GM19043 (cell line): ENCODE results near the gene ASS1.

Source experiments
- ATAC-seq: cut with Tn5 transposase; IDR thresholded peaks from one replicate; pipeline ENCODE4 v1.9.1; 2021; ENCODE audit warnings: low read depth; ENCODE audit not compliant: unreplicated experiment

The ASS1 gene

DNA sequence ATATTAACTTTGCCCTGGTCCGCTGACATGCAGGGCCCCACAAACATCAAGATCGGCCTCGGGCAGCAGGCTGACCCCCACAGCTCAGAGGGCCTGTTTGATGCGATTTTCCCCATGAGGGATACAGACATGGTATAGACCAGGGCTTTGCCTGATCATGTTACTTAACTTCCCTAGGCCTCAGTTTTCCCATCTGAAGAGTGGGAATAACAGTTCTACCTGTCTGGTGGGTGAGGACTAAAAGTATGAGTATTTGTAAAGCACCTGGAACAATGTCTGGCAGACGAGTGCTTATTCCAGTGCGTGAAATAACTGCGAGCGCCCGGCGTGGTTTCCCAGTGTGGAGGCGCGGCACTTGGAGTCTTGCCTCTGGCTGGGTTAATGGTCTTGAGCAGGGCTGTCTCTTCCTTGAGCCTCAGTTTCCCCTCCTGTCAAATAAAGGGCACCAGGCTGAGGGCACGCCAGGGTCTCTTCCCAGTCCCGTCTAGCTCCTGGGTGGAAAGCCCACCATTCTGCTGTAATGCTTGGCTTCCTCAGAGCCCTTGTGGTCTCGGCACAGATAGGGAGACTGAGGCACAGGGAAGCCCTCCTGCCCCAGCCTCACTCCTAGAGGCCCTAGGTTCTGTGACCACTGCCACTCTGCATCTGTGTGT, 47.2 kb downstream of the ASS1 start:
- ATAC-seq: no peak

DNA sequence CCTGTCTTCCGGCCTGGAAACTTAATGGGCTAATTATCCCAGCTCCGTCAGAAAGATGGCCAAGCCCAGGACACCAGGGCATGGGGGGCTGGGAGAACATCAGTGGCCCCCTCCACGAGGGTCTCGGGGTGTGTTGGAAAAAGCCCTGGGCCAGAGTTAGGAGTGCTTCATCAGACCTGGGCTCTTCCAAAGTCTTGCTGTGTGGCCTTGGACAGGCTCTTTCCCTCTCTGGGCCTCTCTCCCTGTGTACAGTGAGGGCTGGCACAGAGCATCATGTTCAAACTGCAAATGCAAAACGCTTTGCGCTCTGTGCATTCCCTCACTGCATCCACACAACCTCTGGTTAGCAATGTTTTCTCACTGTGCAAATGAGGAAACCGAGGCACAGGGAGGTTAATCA, 48.3 kb downstream of the ASS1 start:
- ATAC-seq: no peak

DNA sequence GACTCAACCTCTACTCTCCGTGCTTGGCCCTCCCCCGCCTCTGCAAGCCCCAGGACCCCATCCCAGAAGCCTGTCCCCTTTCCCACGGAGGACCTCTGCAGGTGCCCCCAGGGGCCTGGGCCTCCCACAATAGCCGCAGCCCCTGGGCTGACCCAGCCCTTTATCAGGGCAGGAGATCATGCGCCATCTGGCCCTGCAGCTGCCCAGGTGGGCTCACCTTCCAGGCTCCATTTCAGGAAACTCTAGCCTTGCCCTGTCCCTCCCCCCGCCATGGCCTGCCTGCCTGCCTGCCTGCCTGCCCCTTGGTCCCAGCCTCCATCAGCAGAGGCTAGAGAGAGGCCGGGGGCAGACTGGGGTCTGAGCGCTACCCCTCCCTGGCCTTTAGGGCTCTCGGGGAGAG, 48.7 kb downstream of the ASS1 start:
- no peak for ATAC-seq

DNA sequence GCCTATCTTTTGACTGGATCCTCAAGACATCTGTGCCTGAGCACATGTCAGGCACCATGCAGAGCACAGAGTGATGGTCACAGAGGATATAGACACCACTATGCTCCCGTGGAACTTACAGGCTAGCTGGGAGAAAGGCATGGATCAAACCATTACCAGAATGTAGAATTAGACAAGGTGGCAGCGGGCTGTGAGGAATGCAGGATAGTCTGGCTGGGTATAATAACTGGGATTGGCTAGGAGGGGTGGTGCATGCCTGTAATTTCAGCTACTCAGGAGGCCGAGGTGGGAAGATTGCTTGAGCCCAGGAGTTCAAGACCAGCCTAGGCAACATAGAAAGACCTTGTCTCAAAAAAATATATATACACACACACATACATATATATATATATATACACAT, 50.3 kb downstream of the ASS1 start:
- ATAC-seq: no peak

DNA sequence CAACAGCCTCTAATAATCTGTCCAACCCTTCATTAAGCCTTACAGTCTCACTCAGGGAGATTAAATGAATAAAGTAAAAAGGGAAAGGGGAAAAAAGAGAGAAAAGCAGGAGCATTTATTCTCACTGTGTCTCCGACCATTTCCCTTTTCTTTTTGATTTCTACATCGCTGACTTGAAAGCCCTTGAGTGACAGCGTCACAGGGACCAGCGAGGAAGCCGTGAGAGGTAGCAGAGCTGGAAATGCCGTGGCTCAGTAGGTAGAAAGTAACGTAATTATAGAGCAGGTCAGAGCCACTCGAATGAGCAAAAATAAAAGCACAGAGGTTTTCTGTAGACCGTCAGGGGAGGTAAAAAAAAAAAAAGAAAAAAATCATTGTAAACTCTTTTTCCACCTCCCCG, 52.4 kb downstream of the ASS1 start:
- ATAC-seq: no peak

DNA sequence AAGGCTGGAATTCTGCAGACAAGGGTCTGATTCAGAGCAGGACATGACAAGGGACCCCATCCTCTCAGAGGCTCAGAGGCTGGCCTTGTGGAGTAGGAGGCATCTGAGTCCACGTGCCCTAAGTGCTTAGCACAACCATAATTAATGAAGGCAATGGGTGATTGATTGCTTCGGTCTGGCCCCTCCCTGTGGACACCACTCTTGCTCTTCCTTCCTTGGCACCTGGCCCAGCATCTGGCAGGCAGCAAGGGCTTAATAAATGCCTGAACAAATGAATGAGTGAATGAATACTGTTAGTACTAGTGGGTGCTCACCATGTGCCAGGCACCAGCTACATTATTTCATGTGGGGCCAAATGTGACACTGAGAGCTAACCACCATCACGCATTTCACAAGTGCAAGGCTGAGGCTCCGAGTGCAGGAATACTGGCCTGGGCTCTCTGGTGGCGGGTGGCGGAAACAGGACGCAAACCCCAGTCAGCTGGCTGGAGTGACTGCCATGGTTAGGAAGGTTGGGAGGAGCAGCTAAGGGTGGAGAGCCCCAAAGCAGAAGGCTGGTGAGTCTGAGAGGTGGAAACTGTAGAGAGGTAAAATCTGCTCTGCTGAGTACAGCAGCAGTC, 53.6 kb downstream of the ASS1 start:
- no peak for ATAC-seq

DNA sequence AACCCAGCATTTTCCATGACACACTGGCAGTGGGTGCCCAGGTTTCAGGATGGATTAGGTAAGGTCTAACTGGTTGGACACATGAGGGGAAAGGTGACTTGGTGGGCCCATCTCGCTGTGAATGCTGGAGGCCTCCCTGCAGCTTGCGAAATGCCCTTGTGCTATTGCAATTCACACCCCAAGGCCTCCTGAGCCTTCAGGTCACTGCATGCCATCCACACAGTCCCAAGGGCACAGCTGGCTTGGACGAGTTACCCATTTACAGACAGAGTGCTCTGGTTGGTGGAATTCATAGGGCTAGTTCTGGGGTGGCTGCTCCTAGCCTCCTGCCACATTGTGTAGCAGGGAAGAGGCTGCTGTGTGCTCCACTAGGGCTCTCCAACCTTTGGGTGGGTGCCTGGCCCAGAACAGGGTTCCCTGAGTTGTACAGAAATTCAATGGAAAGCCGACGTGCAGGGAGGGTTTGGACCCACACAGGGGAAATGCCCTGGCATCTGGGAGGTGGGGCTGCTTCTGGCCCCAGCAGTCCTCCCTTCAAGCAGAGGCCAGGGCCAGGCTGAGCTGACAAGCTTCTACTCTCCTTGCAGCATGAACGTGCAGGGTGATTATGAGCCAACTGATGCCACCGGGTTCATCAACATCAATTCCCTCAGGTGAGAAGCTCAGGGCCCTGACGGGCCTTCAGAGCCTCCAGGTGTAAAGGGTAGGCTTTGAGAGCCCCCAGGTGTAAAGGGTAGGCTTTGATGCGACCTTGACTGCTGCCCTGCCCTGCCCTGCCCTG, 54.3 kb downstream of the ASS1 start:
- ATAC-seq: no peak

DNA sequence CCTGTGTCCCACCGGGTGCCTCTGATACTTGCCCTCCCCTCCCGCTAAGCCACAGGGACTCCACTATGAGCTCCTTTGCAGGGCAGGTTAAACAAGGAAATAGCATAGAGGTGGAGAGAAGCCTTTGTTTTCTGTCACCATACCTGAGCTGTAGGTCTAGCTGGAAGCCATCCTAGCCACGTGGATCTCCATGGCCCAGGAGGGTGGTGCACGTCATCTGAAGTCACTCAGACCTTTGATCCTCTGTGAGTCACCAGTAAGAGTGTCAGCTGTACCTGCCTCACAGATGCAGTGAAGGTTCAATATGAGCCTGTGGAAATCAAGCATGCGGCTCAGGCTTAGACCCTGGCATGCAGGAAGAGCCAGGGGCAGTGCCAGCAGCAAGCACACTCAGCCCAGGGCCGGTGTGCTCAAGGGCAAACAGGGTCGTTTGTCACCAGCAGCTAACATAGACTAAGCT, 55.1 kb downstream of the ASS1 start:
- ATAC-seq: no peak

DNA sequence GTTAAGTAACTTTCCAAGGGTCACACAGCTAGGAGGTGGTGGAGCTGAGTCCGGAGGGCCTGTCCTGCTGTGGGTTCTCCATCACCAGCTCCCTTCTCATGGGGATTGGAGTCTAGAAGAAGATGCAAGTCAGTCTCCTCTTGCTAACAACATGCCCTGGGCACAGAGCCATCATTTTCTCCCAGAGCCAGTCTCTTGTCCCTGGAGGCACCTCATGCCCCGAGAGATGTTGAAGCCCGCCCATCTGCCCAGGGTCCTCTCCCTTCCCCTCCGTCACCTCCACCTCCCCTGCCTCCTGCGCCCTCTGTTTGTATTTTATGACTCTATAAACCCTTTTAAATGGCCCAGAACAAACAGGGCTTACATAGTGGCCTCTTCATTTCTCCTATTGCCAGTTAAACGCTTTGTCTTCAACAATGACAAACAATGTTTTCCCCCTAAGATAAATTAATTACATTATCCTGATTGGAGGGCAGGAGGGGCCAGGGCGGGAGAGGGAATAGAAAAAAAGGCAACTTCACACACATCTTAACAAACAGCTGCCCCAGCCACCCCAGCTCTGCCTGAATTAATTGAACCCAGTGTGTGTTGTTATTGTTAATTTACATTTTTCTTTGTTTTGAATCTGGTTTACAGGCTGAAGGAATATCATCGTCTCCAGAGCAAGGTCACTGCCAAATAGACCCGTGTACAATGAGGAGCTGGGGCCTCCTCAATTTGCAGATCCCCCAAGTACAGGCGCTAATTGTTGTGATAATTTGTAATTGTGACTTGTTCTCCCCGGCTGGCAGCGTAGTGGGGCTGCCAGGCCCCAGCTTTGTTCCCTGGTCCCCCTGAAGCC, 55.8 kb downstream of the ASS1 start:
- ATAC-seq: no peak

DNA sequence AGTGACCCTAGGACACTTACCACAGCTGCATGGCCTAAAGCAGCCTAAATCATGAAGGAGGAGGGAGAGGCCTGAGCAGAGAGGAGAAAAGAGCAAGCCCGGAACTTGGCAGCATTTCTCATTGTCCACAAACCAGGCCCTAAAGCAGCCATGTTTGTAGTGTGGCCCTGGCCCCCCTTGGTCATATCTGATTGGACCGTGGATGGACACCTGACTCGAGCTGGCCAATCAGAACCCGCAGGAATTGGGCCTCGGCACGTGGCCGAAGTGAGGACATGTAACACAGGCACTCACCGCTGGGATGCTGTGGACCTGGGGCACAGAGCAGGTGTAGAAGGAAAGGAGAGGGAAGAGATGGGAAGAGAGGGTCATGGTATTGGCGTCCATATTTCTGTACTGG, 56.9 kb downstream of the ASS1 start:
- ATAC-seq: no peak

DNA sequence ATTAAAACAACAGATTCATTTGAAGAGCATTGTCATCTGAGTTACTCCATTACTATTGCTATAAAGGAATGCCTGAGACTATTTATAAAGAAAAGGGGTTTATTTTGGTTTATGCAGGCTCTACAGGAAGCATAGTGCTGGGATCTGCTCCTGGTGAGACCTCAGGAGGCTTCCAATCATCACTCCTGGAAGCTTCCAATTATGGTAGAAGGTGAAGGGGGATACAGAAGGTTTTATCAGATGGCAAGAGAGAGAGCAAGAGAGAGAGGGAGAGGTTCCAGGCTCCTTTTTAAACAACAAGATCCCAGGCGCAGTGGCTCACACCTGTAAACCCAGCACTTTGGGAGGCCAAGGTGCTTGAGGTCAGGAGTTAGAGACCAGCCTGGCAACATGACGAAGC, 63.5 kb downstream of the ASS1 start:
- no peak for ATAC-seq

DNA sequence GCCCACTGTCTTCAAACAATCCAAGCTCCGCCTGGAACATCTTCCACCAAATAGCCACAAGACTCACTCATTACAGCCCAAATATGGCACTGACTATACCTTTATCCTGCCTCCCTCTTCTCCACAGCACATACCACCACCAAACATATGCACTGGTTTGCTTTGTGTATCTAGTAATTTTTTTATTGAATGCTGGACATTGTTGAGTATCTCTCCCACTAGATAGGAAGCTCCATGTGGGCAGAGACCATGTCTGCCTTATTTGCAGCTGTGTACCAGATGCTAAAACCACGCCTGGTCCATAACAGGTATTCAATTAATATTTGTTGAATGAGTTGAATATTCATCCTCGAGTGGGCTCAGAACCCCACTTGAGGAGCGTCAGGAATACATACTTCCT, 67.4 kb downstream of the ASS1 start:
- no peak for ATAC-seq

DNA sequence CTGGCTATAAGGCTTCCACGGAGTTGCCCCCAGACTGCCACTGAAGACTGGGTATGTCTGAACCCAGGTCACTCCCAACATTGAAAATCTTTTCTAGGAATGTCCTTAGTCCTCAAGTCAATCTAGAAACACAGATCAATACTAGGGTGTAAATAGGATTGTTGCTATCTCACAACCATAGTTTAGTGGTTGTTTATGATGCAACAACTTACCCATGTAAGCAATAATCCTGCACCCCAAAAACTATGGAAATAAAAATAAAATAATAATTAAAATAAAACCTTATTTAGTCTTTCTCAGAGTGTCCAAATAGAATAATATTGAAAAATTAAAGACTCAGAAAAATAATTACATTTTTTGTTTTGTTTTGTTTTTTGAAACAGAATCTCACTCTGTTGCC, 68.3 kb downstream of the ASS1 start:
- ATAC-seq: no peak

DNA sequence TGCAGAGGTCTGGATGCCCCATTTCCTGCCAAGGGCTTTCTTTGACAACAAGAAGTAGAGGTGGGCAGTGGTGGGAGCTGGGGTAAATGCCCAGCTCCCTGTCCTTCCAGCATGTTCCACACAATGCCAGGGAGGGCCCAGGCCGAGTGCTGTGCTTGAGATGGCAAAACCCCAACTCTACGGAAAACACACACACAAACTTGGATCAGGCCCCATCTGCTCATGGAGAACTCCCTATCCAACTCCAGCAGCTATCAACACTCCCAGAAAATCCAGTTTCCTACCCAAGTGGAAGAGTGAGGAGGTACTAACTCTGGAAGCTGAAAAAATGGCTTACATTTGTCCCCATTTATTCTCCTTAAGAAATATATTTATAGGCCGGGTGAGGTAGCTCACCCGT, 73.5 kb downstream of the ASS1 start:
- no peak for ATAC-seq

DNA sequence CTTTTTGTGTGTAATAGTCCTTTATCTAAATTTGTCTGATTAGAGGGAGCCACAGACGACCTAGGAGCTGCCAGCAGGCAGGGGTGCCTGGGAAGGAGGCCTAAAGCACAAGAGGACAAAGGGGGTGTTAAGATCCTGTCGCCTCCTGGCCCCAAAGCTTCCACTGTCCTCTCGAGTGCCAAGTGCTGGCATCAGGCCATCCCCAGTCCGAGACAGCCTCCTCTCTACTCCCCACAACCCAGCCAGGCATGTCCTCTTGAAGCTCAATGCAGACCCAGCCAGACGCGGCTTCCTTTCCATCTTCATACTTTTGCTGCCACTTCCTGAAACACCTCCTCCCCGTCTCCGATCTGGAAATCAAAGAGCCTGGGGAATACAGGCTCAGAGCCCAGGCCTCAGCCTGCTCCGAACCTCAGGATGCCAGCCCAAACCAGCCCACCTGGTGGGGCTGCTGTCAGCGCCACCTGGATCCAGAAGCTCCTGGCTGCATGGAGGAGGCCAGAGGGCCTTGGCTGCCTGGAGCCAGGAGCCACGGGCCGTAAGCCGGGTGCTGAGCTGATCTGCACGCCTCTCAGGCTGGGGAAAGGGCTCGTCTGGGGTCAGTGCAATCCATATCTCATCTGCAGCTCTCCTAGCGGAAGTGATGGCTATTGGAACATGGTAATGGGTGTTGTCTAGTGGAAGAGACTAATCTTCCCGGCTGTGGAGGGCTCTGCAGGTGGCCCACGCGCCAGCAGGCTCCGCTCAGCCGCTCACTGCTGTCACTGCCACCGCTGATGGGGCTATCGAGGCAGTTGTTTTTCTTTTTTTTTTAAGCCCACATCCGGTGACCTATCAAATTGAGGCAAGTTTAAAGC, 74.4 kb downstream of the ASS1 start:
- no peak for ATAC-seq

DNA sequence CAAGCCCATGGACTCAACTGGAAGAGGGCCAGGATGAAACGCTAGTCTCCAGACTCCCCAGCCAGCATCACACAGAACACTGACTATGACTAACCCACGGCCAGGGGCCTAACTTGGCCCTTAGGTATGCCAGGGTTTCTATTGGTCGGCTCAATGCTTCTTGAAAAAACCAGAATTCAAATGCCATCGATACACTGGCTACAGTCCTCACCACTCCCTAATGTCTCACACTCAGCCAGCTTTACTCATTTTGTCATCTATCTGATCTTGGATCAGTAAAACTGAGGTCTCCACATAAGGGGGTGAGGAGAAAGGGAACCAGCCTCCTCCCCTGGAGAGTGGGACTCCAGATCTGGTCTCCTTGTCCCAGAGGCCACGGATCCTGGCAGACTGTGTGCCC, 75.2 kb downstream of the ASS1 start:
- no peak for ATAC-seq

DNA sequence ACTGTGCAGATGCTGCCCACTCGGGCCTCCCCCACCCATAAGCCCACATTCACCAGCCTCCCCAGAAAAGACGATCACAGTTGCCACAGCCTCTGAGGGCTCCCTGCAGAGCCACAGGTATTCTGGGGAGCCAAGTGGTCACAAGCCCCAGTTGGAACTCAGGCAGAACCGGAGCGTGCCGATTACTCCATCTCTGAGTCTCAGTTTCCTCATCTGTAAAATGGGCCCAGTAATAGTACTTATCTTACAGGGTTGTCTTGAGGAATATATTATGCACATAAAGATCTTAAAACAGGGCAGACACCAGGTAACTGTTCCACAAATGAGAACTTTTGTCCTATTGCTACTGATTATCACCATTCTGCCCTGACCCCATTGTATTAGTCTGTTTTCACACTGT, 77.0 kb downstream of the ASS1 start:
- ATAC-seq: no peak

DNA sequence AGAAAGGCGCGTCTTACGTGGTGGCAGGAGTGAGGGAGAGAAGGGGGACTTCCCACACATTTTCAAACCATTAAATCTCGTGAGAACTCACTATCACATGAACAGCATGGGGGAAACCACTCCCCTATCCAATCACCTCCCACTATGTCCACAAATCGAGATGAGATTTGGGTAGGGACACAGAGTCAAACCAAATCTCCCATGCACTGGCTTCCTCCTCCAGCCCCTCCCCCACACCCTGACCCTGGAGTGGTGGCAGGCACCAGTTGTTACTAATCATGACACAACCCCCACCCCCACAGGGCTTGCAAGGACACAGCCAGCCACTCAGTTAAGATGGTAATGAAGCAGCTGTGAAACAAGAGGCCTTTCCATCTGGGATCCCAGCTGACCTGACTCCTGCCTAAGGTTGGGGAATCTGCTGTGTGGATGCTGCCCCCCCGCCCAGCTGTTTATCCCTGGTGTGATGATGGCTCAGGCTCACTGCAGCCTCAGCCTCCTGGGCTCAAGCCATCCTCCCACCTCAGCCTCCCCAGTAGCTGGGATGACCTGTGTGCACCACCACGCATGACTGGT, 77.6 kb downstream of the ASS1 start:
- no peak for ATAC-seq

DNA sequence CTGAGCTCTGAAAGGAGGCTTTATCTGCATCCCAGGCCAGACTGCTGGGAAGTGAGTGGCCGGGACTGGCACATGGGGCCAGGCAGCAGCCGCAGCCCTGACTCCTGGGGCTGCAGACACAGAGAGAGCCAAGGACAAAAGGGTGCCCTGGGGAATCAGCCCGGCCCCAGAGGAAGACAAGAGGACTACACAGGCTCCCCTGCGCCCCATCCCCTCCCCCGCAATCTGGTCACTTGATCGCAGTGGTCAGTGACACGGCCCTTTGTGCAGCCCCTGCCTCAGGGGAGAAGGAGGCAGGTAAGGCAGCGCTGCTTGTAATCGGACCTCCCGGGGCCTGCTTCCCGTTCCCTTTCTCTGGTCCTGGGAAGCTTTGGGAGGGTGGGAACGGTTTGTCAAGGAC, 79.2 kb downstream of the ASS1 start:
- ATAC-seq: no peak
